ENCODE results near the gene TANGO2. TPM values are rescaled to one million over a fixed set of nuclear protein-coding genes. Genes with fewer than 3 reads are reported as not detected.

Gene TANGO2
- total and polyA plus RNA-seq, 9 of the 15 experiments (the other 6 are each of a cell fraction or from before 2014, with no cell fraction given): 15.5 to 94.9 (median 70.1) TPM

- TF ChIP-seq RAD51 (IDR thresholded peaks at IDR 0.05; ENCODE audit: borderline replicate concordance, low read depth) (no peak), HES1 (IDR thresholded peaks at IDR 0.05; ENCODE audit: low read depth) (no peak), POLR2G (IDR thresholded peaks at IDR 0.05; ENCODE audit: low read depth, low read length) (no peak), CEBPZ (IDR thresholded peaks at IDR 0.05; ENCODE audit: borderline replicate concordance, low read depth, low read length) (no peak), ZEB2 (IDR thresholded peaks at IDR 0.05) (no peak), DLX4 (CRISPR knock-in tag; IDR thresholded peaks at IDR 0.05) (no peak), ZNF232 (CRISPR knock-in tag; IDR thresholded peaks at IDR 0.05) (no peak), HSF4 (CRISPR knock-in tag; IDR thresholded peaks at IDR 0.05; ENCODE audit: borderline replicate concordance) (peak; percentile 81; the same call in 1 of the 2 replicates), DEAF1 (CRISPR knock-in tag; IDR thresholded peaks at IDR 0.05) (no peak), MTA1 (IDR thresholded peaks at IDR 0.05; ENCODE audit: borderline replicate concordance) (no peak), PPARD (CRISPR knock-in tag; IDR thresholded peaks at IDR 0.05) (no peak), XRCC4 (IDR thresholded peaks at IDR 0.05; ENCODE audit: extremely low read depth, insufficient read depth, insufficient read length) (no peak), MLLT1 (IDR thresholded peaks at IDR 0.05) (no peak), PRPF4 (IDR thresholded peaks at IDR 0.05; ENCODE audit: insufficient read depth, low read depth, low read length, poor library complexity, severe bottlenecking) (no peak), THAP7 (CRISPR knock-in tag; IDR thresholded peaks at IDR 0.05) (0 out of 2 replicates have a peak, but pooled peaks have one; percentile 66)
Measured at GRCh38 chr22:19987394-19988306, 33.3 kb upstream of the TANGO2 start (continued).

All from K562 (cell line).